Measurements from ENCODE around the gene ARMS2.

Gene ARMS2

DNA sequence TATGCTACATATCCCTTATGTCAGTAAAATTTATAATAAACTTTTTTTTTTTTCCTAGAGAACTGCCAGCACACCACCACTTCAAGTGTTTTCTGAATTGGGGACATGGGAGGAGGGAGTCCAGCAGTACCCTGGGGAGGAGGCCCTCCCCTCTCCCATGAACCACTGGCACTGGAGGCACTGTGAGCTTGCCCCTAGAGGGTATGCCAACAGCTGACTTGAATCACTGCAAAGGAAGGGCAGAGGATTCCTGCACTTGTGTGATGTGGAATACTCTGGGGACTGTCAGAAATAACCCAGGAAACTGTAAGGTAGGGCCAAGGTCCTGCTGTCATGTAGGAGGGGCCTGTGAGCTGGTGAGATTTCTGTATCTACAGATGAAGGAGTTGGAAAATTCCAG, 8.5 kb upstream of the ARMS2 start:
- Histone ChIP-seq H3K27me3 (replicated peaks) (no peaks in the 10 kb centered on the region), H3K36me3 (replicated peaks) (no peaks in the 10 kb centered on the region), H3K4me3 (ENCODE audit: low read depth, low read length) (no peak overlapping the region), H3K27ac (no peak overlapping the region)
- in situ Hi-C loops (cut with HindIII; ENCODE audit: low pct_ligation_motif_present, low sequenced_read_pairs) = loop anchor here (25.0 kb wide), 1 partner anchor 159 kb away; no protein-coding TSS in a partner anchor
- DNase-seq = no peak
- TF ChIP-seq, protein P1, sequence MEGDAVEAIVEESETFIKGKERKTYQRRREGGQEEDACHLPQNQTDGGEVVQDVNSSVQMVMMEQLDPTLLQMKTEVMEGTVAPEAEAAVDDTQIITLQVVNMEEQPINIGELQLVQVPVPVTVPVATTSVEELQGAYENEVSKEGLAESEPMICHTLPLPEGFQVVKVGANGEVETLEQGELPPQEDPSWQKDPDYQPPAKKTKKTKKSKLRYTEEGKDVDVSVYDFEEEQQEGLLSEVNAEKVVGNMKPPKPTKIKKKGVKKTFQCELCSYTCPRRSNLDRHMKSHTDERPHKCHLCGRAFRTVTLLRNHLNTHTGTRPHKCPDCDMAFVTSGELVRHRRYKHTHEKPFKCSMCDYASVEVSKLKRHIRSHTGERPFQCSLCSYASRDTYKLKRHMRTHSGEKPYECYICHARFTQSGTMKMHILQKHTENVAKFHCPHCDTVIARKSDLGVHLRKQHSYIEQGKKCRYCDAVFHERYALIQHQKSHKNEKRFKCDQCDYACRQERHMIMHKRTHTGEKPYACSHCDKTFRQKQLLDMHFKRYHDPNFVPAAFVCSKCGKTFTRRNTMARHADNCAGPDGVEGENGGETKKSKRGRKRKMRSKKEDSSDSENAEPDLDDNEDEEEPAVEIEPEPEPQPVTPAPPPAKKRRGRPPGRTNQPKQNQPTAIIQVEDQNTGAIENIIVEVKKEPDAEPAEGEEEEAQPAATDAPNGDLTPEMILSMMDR (IDR thresholded peaks at IDR 0.05; ENCODE audit: low read depth, low read length, missing control alignments) = no peak

DNA sequence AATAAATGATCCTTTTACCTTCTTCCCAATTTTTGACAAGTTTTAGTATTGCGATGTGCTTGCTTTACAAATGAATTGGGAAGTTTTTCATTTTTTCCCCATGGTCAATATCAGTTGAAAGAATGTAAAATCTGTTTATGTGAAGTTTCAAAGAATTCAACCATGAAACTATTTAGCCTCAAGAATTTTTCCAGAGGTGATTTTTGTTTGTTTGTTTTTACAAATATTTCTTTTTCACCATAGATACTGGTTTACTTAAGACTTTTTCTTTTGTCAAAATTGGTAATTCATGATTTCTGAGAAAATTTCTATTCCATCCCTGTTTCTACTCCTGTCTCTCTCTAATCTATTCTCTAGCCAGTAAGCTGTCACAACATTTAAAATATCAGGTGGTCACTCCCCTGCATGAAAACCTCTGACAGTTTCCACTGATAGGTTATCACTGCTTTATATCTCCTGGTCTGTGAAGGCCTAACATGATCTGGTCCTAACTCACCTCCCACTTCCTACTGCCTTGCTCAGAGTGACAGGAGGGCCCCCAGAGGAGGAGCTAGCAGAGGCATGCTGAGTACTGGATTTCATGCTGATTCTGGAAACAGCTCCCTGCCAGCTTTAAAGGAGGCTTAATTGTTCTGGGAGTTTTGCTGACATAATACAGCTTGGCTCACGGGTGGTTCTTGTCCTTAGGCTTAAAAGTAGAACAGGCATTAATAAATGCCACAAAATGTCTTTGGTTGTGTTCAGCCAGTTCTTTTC, 7.6 kb upstream of the ARMS2 start:
- no peaks in the 10 kb centered on the region for H3K27me3 ChIP-seq (replicated peaks)
- TF ChIP-seq, protein P1 (IDR thresholded peaks at IDR 0.05; ENCODE audit: low read depth, low read length, missing control alignments) = no peak
- no peak overlapping the region for H3K4me3 ChIP-seq (ENCODE audit: low read depth, low read length)
- in situ Hi-C loops (cut with HindIII; ENCODE audit: low pct_ligation_motif_present, low sequenced_read_pairs) = loop anchor here (25.0 kb wide), 1 partner anchor 160 kb away; no protein-coding TSS in a partner anchor
- no peak overlapping the region for H3K27ac ChIP-seq
- DNase-seq = no peak
- H3K36me3 ChIP-seq (replicated peaks) = no peaks in the 10 kb centered on the region

DNA sequence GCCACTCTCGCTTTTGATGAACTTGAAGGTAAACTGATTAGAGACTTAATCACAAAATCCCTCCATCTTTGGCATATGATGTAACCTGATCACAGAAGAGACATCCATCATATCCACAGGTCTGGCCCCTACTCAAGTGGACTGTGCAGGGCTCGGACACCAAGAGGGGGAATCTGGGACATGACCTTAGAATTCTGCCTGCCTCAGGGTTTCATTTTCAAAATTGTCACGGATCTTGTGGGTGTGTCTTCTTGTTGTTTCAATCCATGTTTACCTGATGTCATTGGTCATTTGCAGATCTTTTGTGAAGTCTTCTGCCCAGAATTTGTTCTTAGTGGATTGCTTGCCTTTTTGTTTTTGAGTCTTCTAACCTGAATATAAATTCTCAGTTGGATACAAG, 5.9 kb upstream of the ARMS2 start:
- no peak for DNase-seq
- TF ChIP-seq, protein P1 (IDR thresholded peaks at IDR 0.05; ENCODE audit: low read depth, low read length, missing control alignments) = no peak
- no peak overlapping the region for H3K27ac ChIP-seq
- H3K27me3 ChIP-seq (replicated peaks) = no peaks in the 10 kb centered on the region
- in situ Hi-C loops (cut with HindIII; ENCODE audit: low pct_ligation_motif_present, low sequenced_read_pairs) = loop anchor here (25.0 kb wide), 1 partner anchor 161 kb away; no protein-coding TSS in a partner anchor
- no peak overlapping the region for H3K4me3 ChIP-seq (ENCODE audit: low read depth, low read length)
- no peaks in the 10 kb centered on the region for H3K36me3 ChIP-seq (replicated peaks)

DNA sequence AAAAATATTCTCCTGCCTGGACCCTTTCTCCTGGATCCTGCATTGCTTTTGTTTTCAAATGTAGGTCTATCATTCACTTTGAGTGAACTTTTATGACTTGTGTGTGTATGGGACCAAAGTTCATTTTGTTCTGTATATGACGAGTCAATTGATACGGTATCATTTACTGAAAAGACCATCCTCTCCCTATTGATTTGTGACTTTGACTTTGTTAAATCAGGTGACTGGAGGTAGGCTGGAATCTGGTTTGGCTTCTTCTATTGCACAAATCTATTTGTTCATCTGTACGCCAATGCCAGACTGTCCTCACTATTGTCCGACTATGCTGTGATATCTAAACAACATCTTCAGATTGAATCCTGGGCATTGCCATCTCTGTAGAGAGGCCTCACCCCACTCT, 5.3 kb upstream of the ARMS2 start:
- in situ Hi-C loops (cut with HindIII; ENCODE audit: low pct_ligation_motif_present, low sequenced_read_pairs) = loop anchor here (25.0 kb wide), 1 partner anchor 162 kb away; no protein-coding TSS in a partner anchor
- Histone ChIP-seq H3K36me3 (replicated peaks) (no peaks in the 10 kb centered on the region), H3K27ac (no peak overlapping the region), H3K4me3 (ENCODE audit: low read depth, low read length) (no peak overlapping the region), H3K27me3 (replicated peaks) (no peaks in the 10 kb centered on the region)
- no peak for DNase-seq
- TF ChIP-seq, protein P1 (IDR thresholded peaks at IDR 0.05; ENCODE audit: low read depth, low read length, missing control alignments) = no peak

DNA sequence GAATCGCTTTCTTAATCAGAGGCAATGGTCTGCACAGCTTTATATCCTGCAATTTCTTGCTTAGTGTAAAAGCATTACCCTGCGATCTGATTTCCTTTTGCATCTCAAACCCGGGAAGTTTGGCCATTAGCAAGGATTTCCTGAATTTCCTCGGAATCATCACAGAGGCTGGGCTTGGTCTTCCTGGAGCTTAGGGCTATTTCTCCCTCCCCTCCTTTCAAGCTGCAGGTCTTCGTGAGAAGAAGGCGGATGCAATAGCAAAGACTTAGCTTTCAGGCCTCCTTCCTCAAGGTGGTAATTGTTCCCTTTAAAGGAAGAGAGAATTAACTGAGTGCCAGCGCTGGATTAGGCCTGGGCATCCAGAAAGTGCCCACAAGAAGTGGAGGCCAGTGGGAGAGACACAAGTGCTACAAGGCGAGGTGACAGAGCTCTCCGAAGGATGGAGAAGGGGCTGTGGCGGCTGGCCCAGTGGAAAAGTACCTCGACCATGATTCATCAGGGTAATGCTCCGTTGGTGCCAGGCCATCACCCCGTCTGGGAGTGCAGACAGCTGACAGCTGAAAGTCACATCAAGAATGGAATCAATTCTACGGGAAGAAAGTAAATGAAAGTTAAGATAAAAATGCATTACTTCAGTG, 4.0 kb upstream of the ARMS2 start:
- H3K27me3 ChIP-seq (replicated peaks) = no peaks in the 10 kb centered on the region
- in situ Hi-C loops (cut with HindIII; ENCODE audit: low pct_ligation_motif_present, low sequenced_read_pairs) = no loop called here

More for the DNA sequence above, 4.0 kb upstream of the ARMS2 start:
- DNase-seq = no peak
- H3K4me3 ChIP-seq (ENCODE audit: low read depth, low read length) = no peak overlapping the region
- TF ChIP-seq, protein P1 (IDR thresholded peaks at IDR 0.05; ENCODE audit: low read depth, low read length, missing control alignments) = no peak
- H3K27ac ChIP-seq = no peak overlapping the region
- H3K36me3 ChIP-seq (replicated peaks) = no peaks in the 10 kb centered on the region

Data from brain microvascular endothelial cell (primary cell).